Uterus (tissue), 4 donors: Measurements from ENCODE around the gene PSTPIP1. TPM values are rescaled to one million over a fixed set of nuclear protein-coding genes. Genes with fewer than 3 reads are reported as not detected.

Experiments
- DNase-seq, 2 donors: peaks; one replicate each; pipeline ENCODE4 v3.0.0-alpha.2; 2019 to 2020
- H3K27ac ChIP-seq, 2 donors: fragments of 200-600 bp; sonication (generic); 1 replicate in 1 of 2; 2 replicates in 1 of 2; pipeline ENCODE4 v1.5.1; 2016 to 2018
- H3K27me3 ChIP-seq, 2 donors: fragments of 200-600 bp; sonication (generic); one replicate each; pipeline ENCODE4 v1.5.1; 2018 to 2019; ENCODE audit warnings: control low read depth in 1 of 2
- H3K36me3 ChIP-seq, 2 donors: fragments of 200-600 bp; sonication (generic); one replicate each; pipeline ENCODE4 v1.5.1; 2019; ENCODE audit warnings: control low read depth in 1 of 2
- H3K4me1 ChIP-seq, 2 donors: fragments of 200-600 bp; sonication (generic); one replicate each; pipeline ENCODE4 v1.5.1; 2018 to 2019; ENCODE audit warnings: control low read depth in 1 of 2
- H3K4me3 ChIP-seq, 2 donors: fragments of 200-600 bp; sonication (generic); 1 replicate in 1 of 2; 2 replicates in 1 of 2; pipeline ENCODE4 v1.5.1; 2018 to 2019; ENCODE audit warnings: mild to moderate bottlenecking in 1 of 2
- H3K9me3 ChIP-seq, 2 donors: fragments of 200-600 bp; sonication (generic); one replicate each; pipeline ENCODE4 v1.5.1; 2019; ENCODE audit warnings: control low read depth in 1 of 2
- POLR2A ChIP-seq, 2 donors: fragments of 450-650 bp; IDR thresholded peaks; one replicate each; pipeline ENCODE4 v1.6.1; 2016; ENCODE audit warnings: antibody characterized with exemption in 2 of 2, mild to moderate bottlenecking in 1 of 2, moderate library complexity in 1 of 2
- intact Hi-C: fragments of 100-400 bp; cut with DNase I; formaldehyde crosslinking; loops from one replicate; pipeline ENCODE4 v1.15.1; 2023; ENCODE audit warnings: low total_unique reads
- total RNA-seq, 4 donors: library from RNA; depleted of rRNA in 3 of 4; stranded (reverse); fragments of >200 nt in 3 of 4; gene quantifications; one replicate each; pipeline versions ENCODE4 v1.1.0 to v1.2.4, GENCODE V29; 2014 to 2023
- TF ChIP-seq, protein P1 (sequence below), 4 experiments: fragments of 200-600 bp in 2 of 4; fragments of 450-650 bp in 2 of 4; sonication (generic) in 2 of 4; IDR thresholded peaks; one replicate each; pipeline ENCODE4 v1.5.1; 2016 to 2019; ENCODE audit warnings: antibody characterized with exemption in 4 of 4, mild to moderate bottlenecking in 2 of 4, moderate library complexity in 1 of 4
- donor health status: DM: yes; HTN: yes; CAD: no.

The PSTPIP1 gene
- total RNA-seq, 4 donors from 2014 or later, result 1.3 to 10.0 (median 4.7) TPM; not detected in 1

DNA sequence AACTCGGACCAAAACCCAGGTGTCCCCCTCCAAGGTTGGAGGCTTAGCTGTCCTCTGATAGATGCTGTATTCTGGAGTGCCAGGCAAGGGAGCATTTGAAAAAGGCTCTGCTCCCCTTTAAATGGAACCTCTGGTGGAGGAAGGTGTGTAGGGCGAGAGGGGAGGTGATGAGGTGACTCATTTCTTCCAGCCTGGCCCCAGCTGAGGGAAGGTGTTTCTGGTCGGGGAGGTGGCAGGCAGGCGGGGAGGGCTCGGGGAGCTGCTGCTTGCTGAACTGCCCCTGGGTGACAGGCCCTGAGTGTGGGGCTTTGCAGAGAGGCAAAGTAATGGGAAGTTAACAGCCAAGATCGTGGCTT is 18.8 kb downstream of the PSTPIP1 start:
- intact Hi-C loops, result no loop called here
- TF ChIP-seq, protein P1, sequence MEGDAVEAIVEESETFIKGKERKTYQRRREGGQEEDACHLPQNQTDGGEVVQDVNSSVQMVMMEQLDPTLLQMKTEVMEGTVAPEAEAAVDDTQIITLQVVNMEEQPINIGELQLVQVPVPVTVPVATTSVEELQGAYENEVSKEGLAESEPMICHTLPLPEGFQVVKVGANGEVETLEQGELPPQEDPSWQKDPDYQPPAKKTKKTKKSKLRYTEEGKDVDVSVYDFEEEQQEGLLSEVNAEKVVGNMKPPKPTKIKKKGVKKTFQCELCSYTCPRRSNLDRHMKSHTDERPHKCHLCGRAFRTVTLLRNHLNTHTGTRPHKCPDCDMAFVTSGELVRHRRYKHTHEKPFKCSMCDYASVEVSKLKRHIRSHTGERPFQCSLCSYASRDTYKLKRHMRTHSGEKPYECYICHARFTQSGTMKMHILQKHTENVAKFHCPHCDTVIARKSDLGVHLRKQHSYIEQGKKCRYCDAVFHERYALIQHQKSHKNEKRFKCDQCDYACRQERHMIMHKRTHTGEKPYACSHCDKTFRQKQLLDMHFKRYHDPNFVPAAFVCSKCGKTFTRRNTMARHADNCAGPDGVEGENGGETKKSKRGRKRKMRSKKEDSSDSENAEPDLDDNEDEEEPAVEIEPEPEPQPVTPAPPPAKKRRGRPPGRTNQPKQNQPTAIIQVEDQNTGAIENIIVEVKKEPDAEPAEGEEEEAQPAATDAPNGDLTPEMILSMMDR (IDR thresholded peaks at IDR 0.05), result no peak
- no peak for TF ChIP-seq POLR2A (IDR thresholded peaks at IDR 0.05)
- H3K4me1 ChIP-seq, result no peaks in the 10 kb centered on the region
- no peaks in the 10 kb centered on the region for H3K27me3 ChIP-seq
- no peaks in the 10 kb centered on the region for H3K9me3 ChIP-seq
- no peak overlapping the region for H3K4me3 ChIP-seq
- DNase-seq, result no peak
- no peak overlapping the region for H3K27ac ChIP-seq
- no peaks in the 10 kb centered on the region for H3K36me3 ChIP-seq

DNA sequence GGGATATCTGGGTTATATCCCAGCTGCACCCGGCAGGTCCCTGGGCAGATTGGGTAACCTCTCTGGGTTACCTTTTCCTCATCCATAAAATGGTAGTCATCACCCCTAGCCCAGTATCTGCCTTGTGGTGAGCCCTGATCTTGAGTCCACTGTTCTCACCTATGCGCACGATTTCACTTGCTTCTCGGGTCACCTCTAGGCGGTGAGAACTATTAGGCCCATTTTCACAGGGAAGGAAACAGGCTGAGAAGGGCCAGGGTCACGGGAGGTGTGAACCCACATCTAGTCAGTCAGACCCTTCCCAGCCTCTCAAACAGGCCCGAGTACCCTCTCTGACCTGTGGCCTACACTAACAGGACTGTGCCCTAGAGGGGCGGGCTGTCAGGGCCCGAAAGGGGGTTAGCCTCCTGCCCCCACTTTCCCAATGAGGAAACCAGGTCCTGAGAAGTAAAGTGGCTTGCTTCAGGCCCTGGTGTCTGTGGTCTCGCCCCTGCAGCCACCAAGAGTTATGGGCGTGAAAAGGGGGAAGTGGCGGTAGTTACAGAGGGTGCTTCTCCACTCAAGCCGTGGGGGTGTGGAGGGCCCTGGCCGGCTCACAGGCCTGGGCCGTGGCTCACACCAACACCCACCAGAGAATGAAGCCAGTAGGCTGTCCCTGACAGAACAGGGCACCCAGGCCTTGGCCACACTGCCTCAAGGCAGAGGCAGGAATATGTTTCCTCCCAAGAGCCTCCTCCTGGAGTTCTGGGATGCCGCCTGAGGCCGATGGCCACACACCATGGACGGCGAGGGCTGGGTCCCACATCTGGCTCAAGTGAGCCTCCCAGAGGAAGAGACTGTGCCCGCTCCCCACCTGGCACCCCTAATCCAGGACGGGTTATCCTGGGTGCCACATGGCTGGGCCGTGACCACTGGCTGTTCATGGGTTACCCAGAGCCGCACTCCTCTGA is 19.5 kb downstream of the PSTPIP1 start:
- Histone ChIP-seq H3K27me3 (no peaks in the 10 kb centered on the region), H3K36me3 (no peaks in the 10 kb centered on the region), H3K27ac (no peak overlapping the region), H3K9me3 (no peaks in the 10 kb centered on the region), H3K4me3 (no peak overlapping the region), H3K4me1 (no peaks in the 10 kb centered on the region)
- DNase-seq, result no peak
- no peak for TF ChIP-seq POLR2A (IDR thresholded peaks at IDR 0.05)
- TF ChIP-seq, protein P1 (IDR thresholded peaks at IDR 0.05), result no peak
- intact Hi-C loops, result no loop called here

DNA sequence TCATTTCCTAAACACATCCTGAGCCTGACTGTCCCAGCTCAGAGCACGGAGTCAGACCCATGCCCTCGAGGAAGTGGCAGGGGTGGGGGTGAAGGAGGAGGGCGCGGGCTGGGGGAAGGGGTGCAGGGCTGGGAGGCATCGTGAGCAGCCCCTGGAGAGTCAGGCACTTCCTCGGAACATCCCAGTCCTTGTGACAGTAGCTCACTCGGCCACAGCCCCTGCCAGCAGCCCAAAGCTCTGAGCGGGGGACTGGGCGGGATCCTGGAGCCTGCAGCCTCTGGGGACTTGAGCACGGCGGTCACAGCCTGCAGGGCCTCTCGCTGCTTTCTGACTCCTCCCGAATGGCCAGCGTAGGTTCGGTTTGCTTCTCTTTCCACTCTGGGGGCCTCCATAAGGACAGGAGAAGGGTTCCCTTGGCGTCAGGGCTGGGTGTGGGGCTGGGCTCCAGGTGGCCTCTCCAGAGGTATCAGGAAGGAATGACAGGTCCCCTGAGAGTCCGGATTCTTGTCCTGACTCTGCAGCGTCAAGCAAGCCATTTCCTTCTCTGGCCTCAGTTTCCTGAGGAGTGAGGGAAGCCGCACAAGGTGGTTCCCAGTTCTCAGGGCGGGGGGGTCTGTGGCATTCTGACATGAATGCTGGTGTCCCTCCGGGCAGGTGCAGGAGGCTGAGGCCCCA is 20.9 kb downstream of the PSTPIP1 start:
- no peak for DNase-seq
- Histone ChIP-seq H3K9me3 (no peaks in the 10 kb centered on the region), H3K27ac (no peak overlapping the region), H3K27me3 (no peaks in the 10 kb centered on the region), H3K36me3 (no peaks in the 10 kb centered on the region), H3K4me3 (no peak overlapping the region), H3K4me1 (no peaks in the 10 kb centered on the region)
- TF ChIP-seq, protein P1 (IDR thresholded peaks at IDR 0.05), result no peak
- no peak for TF ChIP-seq POLR2A (IDR thresholded peaks at IDR 0.05)
- intact Hi-C loops, result no loop called here

DNA sequence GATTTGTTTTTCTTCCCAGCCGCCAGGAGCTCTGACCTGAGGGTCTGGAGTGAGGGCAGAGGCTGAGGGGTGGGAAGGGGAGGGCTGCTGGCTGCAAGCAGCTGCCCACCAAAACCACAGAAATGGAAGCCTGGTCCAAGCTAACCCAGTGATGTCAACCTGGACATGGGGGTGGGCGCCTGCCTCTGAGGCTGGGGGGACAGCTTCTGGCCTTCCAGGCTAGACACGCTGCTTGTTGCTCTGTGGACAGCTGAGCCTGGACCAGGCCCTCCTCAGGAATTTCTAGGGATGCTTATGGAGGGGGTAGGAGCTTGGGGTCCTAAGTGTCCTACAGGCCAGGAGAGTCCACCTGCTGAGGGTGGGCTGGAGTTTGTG is 21.4 kb downstream of the PSTPIP1 start:
- no peak overlapping the region for H3K27ac ChIP-seq
- no peaks in the 10 kb centered on the region for H3K36me3 ChIP-seq
- TF ChIP-seq, protein P1 (IDR thresholded peaks at IDR 0.05), result no peak
- no peak for TF ChIP-seq POLR2A (IDR thresholded peaks at IDR 0.05)
- intact Hi-C loops, result no loop called here
- no peaks in the 10 kb centered on the region for H3K9me3 ChIP-seq
- DNase-seq, result no peak
- H3K4me3 ChIP-seq, result no peak overlapping the region
- H3K27me3 ChIP-seq, result no peaks in the 10 kb centered on the region
- H3K4me1 ChIP-seq, result no peaks in the 10 kb centered on the region

DNA sequence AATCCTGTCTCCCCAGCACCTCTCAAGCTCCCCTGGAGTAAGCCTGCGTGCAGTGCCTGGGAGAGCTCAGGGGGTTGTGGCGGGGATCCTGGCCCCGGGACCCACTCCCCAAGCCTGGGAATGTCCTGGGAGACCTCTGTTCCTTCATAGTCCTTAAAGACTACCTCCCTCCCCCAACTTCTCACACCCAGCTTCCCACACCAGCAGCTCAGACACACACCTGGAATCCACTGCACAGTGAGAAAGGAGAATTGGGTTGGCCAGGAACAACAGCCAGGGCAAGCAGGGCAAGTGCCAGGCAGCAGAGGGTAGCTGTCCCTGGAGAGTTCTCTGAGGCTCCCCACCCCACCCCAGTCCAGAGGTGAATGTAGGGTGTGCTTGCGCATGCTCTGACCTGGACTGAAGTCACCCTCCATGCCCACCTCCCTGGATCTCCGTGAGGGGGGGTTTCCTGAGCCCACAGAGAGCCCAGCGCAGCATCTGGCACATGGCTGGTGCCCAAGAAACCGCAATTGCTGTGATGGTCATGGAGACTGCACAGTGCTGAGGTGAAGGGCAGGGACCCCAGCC is 22.2 kb downstream of the PSTPIP1 start:
- no peaks in the 10 kb centered on the region for H3K4me1 ChIP-seq
- DNase-seq, result no peak
- H3K27ac ChIP-seq, result no peak overlapping the region
- H3K36me3 ChIP-seq, result no peaks in the 10 kb centered on the region
- H3K27me3 ChIP-seq, result no peaks in the 10 kb centered on the region
- H3K9me3 ChIP-seq, result no peaks in the 10 kb centered on the region
- intact Hi-C loops, result no loop called here
- H3K4me3 ChIP-seq, result no peak overlapping the region
- no peak for TF ChIP-seq POLR2A (IDR thresholded peaks at IDR 0.05)
- TF ChIP-seq, protein P1 (IDR thresholded peaks at IDR 0.05), result no peak
